Cerebellar nuclear complex (tissue), 1 donor: ENCODE measurements around the gene MVB12B.
"Not testable (repeated sequence)": the region's sequence is repeated elsewhere in the genome, so short reads cannot be mapped to it uniquely, and the experiment has no call there.

Source experiments
- DNase-seq, 2 experiments: peaks; one replicate each; lab custom pipeline; 2025; lab: John Stamatoyannopoulos, UW

MVB12B gene

DNA sequence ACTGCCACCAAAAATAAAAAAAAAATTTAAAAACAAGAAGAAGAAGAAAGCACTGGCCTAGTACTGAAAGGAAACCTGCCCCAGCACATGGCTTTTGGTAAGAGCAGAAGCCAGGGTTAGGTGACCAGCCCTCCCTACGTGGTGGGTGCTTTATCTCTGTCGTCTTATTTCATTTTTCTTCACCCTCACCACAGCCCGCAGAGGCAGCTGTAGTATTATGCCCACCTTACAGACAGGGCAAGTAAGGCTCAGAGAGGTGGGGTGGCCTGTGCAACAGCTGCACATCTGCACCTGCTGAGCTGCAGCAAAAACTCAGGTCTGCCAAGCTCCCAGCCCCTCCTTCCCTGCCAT, 146.3 kb downstream of the MVB12B start:
- no peak for DNase-seq

DNA sequence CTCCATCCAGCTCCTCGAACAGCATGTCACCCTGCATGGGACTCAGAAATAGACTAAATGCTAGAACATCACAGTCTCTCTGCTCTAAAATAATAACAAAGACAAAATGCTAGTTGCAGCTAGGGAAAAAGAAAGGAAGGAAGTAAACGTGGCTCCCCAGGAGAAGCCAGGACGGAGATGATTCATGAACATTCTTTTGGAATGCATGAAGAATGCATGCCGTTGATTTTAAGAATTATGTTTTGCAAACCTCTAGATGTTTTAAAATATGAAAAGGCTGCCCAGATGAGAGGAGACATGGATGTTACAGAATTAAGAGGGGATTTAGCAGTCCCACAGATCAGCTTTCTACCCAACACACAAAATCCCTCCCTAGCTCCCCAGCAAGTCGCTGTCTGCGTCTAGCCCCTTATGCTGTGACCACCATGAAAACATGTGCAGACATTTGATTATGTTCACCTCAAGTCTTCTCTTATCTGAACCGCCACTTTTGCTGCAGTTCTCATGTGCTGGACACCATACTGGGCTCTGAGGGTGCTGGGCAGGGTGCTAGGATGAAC, 147.7 kb downstream of the MVB12B start:
- no peak for DNase-seq

- DNase-seq: no peak
Observed at GRCh38 chr9:126474786-126475485, 148.3 kb downstream of the MVB12B start.

DNA sequence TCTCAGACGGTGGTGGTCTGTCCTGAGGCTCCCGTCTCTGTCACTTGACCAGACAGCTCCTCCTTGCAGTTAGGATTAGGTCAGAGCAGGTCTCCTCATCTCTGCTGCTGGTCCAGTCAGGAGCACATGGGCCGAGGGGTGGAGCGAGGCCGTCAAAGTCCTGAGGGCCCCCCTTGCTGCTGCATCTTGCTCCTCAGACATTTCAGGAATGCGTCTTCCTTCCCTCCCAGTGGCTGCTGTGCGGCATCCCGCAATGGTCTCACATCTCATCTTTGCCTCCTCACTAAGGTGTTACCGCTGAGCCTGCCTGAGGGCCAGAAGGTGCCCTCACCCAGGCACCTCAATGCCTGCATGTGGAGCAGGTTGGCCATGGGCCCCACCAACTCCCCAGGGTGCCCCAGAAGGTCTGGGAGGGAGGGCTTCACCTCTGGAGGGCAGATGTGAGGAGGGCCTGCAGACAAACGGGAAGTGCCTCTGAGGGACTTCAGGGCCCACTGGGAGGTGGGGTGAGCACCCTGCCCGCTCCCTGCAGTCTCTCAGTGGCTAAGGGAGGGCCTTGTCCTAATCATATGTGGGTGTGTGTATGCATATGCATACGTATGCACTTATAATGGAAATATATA, 149.4 kb downstream of the MVB12B start:
- no peak for DNase-seq

GRCh38 chr9:126477432-126477831, 150.8 kb downstream of the MVB12B start:
- not testable (repeated sequence) for DNase-seq

GRCh38 chr9:126478216-126478981, 151.8 kb downstream of the MVB12B start:
- no peak for DNase-seq

DNA sequence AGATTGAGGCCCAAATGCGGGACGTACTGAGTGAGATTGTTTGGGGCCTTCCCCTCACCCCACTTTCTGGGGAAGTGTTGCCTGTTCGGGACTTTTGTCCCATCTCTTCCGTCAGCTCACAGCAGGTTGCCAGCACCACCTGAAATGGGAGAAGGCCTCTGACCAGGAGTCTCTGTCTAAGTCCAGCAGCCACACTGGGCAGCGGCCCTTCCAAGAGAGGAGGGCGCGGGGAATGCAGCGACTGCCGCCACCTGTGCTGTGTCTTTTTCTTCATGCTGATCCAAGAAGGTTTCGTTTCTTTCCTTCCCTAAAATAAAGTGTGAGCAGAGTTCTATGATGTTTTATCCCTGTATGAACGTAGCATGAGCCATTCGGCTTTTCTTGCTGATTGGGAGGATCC, 152.9 kb downstream of the MVB12B start:
- no peak for DNase-seq

DNA sequence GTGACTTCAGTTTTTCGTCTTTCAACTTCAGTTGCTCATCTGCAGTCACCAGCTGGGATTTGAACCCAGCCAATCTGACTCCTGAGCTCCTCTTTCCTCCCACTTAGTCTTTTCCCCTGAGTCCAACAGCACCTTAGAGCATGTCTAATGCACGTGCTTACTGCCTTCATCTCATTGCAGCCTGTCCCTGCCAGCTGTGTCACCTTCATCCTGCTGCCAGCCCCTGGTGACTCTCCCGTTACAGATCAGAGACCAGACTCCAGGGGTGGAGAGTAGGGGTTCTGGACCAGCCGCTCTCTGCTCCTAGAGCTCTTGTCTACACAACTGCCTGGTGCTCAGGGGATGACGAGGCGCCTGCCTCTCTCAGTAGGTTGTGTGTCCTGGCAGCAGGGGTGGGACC, 154.2 kb downstream of the MVB12B start:
- DNase-seq: no peak

- no peak for DNase-seq
Observed at GRCh38 chr9:126481862-126482261, 155.2 kb downstream of the MVB12B start.

GRCh38 chr9:126482361-126483044, 155.9 kb downstream of the MVB12B start:
- peak in 1 of 2 experiments; percentile 9 for DNase-seq

DNA sequence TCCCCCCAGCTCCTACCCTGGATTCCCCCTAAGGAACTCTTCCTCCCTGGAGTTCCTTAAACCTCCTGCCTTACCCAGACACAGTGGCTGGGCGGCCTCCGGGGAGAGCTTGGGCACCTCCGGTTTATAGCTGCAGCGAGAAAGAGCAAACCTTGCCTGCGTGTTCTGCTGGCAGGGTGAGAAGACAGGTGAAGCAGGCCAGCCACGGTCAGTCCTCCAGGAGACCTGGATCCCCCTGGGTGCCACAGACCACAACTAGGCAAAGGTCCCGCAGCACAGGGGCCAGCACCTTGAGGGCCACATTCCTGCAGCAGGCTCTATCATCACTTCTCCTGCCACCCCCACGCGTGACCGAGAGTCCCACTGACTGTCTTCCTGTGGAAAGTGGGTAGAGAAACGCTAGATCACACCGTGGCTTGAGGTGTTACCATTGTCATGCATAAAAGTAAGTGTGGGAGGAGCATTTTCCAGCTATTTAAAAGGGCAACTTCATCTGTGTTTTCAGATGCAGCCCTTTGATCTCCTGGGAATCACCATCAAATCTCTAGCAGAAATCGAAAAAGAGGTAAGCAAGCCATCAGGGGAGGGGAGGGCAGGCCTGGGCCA, 156.9 kb downstream of the MVB12B start:
- no peak for DNase-seq

DNA sequence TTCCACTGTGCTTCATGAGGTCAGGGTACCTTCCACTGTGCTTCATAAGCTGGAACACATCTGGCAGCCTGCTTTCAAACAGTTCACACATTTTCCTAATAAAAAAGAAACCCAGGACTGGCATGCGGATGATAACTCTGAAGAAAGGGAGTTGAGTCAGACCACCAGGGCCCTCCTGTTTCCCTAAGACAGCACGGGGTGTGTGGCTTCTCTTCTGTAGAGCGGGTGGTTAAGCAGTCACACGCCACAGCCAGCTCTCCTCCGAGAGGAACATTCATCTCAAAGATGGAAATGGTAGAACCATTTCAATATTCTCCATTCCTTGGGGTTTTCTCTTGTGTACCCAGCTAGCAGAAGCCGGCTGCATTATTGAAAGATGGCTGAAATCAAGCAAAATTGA, 159.0 kb downstream of the MVB12B start:
- DNase-seq: no peak

DNA sequence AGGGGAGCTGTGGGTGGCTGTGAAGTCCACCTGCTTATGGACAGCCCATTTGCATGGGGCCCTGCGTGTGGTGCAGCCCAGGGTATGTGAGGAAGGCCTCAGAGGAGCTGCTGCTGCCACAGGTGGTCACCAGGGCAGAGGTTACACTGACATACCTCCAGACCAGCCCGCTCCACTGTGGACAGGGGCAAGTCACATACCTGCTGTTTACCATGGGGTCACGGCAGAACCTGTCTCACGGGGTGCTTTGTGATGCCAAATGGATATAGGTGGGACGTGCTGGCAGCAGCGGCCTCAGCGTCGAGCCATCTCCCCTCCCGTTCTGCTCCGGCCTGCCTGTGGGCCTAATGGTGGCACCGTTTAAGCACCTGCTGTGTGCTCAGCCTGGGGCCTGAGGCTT, 159.6 kb downstream of the MVB12B start:
- no peak for DNase-seq

- no peak for DNase-seq
Observed at GRCh38 chr9:126487856-126488255, 161.2 kb downstream of the MVB12B start.

GRCh38 chr9:126488310-126488709, 161.7 kb downstream of the MVB12B start:
- no peak for DNase-seq

- DNase-seq: no peak
Observed at GRCh38 chr9:126488881-126489404, 162.3 kb downstream of the MVB12B start.

GRCh38 chr9:126489581-126490213, 163.1 kb downstream of the MVB12B start:
- DNase-seq: no peak

- DNase-seq: no peak
Observed at GRCh38 chr9:126490214-126490631, 163.6 kb downstream of the MVB12B start.

- DNase-seq: peak in 1 of 2 experiments; percentile 9
Observed at GRCh38 chr9:126490871-126491567, 164.4 kb downstream of the MVB12B start.

DNA sequence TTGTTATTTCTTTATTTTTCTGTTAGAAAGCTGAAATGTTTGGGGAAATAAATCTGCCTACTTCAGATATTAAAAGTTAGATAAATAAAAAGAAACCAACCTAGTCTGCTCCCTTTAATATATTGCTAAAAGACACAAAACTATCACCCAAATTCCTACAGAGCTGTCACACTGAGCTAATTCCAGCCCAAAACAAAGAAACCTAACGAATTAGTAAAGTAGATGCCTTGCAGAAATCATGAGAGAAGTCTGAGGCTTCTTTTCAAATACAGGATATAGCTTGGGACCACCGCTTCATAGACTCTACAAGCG, 164.9 kb downstream of the MVB12B start:
- no peak for DNase-seq

GRCh38 chr9:126491949-126492348, 165.3 kb downstream of the MVB12B start:
- no peak for DNase-seq
